Mucosa of stomach (tissue), 1 donor: ENCODE measurements around the gene OR2T29.
"Not testable (repeated sequence)": the region's sequence is repeated elsewhere in the genome, so short reads cannot be mapped to it uniquely, and the experiment has no call there.

Experiments used
- H3K27me3 ChIP-seq: one replicate; pipeline ENCODE4 v1.7.0; 2013; ENCODE audit warnings: mild to moderate bottlenecking, low read length; ENCODE audit not compliant: control insufficient read depth, insufficient read depth
- H3K36me3 ChIP-seq: one replicate; pipeline ENCODE4 v1.7.0; 2013; ENCODE audit warnings: low read length; ENCODE audit not compliant: control insufficient read depth, insufficient read depth
- H3K4me1 ChIP-seq: one replicate; pipeline ENCODE4 v1.7.0; 2013; ENCODE audit warnings: mild to moderate bottlenecking, low read length; ENCODE audit not compliant: control insufficient read depth, insufficient read depth
- H3K4me3 ChIP-seq: one replicate; pipeline ENCODE4 v1.7.0; 2013; ENCODE audit warnings: low read length
- H3K9ac ChIP-seq: one replicate; pipeline ENCODE4 v1.7.0; 2013; ENCODE audit warnings: mild to moderate bottlenecking, low read length, moderate library complexity
- H3K9me3 ChIP-seq: one replicate; pipeline ENCODE4 v1.7.0; 2013; ENCODE audit warnings: mild to moderate bottlenecking, low read length, moderate library complexity; ENCODE audit not compliant: control insufficient read depth
- donor health status: Pancreatic carcinoma.

OR2T29 gene, protein sequence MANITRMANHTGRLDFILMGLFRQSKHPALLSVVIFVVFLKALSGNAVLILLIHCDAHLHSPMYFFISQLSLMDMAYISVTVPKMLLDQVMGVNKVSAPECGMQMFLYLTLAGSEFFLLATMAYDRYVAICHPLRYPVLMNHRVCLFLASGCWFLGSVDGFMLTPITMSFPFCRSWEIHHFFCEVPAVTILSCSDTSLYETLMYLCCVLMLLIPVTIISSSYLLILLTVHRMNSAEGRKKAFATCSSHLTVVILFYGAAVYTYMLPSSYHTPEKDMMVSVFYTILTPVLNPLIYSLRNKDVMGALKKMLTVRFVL

GRCh38 chr1:248562672-248563071 is at the start of gene OR2T29:
TSS of gene OR2T29 (minus strand) at chr1:248562772. CDS start at chr1:248559491, 3,281 bp downstream.
- not testable (repeated sequence) for H3K4me1 ChIP-seq

GRCh38 chr1:248611883-248612414 is 49.4 kb upstream of the OR2T29 start:
- H3K9ac ChIP-seq, result no peak overlapping the region
- no peaks in the 10 kb centered on the region for H3K27me3 ChIP-seq
- H3K4me3 ChIP-seq, result no peak overlapping the region
- H3K9me3 ChIP-seq, result no peaks in the 10 kb centered on the region
- no peaks in the 10 kb centered on the region for H3K36me3 ChIP-seq
- H3K4me1 ChIP-seq, result no peaks in the 10 kb centered on the region

More at GRCh38 chr1:248562672-248563071, at the start of gene OR2T29:
- not testable (repeated sequence) for H3K9me3 ChIP-seq, H3K27me3 ChIP-seq, H3K9ac ChIP-seq, H3K36me3 ChIP-seq, H3K4me3 ChIP-seq

GRCh38 chr1:248610301-248610700 is 47.7 kb upstream of the OR2T29 start:
- H3K4me1 ChIP-seq, result no peaks in the 10 kb centered on the region
- no peak overlapping the region for H3K9ac ChIP-seq
- H3K27me3 ChIP-seq, result no peaks in the 10 kb centered on the region
- H3K9me3 ChIP-seq, result no peaks in the 10 kb centered on the region
- H3K36me3 ChIP-seq, result no peaks in the 10 kb centered on the region
- H3K4me3 ChIP-seq, result no peak overlapping the region

DNA sequence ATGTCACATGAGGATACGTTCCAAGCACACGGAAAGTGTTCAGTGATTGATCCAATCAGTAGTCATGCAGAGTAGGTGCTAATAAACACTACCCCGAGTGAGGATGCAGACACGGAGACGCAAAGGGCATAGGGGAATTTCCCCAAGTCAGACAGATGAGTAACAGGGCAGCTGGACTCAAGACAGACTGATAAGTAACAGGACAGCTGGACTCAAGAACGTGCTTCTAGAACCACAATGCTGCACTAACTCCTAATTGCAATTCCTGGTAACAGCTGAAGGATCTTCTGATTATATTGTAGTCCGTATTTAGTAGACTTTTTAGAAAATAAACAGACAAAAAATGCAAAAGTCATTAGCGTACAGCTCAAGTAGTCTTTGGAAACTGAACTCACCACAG is 36.8 kb upstream of the OR2T29 start:
- Histone ChIP-seq H3K9me3 (no peaks in the 10 kb centered on the region), H3K27me3 (no peaks in the 10 kb centered on the region), H3K36me3 (no peaks in the 10 kb centered on the region), H3K4me3 (no peak overlapping the region), H3K9ac (no peak overlapping the region), H3K4me1 (no peaks in the 10 kb centered on the region)

DNA sequence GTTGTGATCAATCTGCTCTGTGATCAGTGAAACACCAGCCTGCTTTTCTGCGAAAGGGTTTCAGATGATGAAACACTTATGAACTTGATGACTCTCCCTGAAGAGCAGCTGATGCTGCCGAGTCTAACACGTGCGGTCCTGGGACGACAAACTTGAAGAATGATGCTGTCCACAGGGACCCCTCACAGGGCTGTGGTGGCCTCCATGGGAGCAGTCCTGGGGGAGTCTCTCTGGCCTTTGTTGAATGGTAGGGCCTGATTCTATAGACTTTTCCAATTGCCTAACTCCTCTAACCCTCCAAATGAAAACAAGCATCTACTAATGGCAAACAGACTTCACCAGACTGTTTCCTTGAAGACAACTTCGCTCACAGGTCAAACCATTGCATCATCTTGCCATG is 35.0 kb upstream of the OR2T29 start, which contains the start of gene OR2T10:
Gene OR2T10 (minus strand): TSS at position 112 of the 400 bp plus-strand sequence. CDS start 3,932 bp downstream, outside the sequence.
- no peaks in the 10 kb centered on the region for H3K27me3 ChIP-seq
- no peak within 1 kb of the TSS for H3K9ac ChIP-seq
- H3K9me3 ChIP-seq, result no peaks in the 10 kb centered on the region
- H3K36me3 ChIP-seq, result no peaks in the 10 kb centered on the region
- no peak within 1 kb of the TSS for H3K4me3 ChIP-seq
- no peaks in the 10 kb centered on the region for H3K4me1 ChIP-seq

GRCh38 chr1:248596615-248597014 is 34.0 kb upstream of the OR2T29 start:
- Histone ChIP-seq H3K4me1 (no peaks in the 10 kb centered on the region), H3K9me3 (no peaks in the 10 kb centered on the region), H3K27me3 (no peaks in the 10 kb centered on the region), H3K4me3 (no peak overlapping the region), H3K36me3 (no peaks in the 10 kb centered on the region), H3K9ac (no peak overlapping the region)

DNA sequence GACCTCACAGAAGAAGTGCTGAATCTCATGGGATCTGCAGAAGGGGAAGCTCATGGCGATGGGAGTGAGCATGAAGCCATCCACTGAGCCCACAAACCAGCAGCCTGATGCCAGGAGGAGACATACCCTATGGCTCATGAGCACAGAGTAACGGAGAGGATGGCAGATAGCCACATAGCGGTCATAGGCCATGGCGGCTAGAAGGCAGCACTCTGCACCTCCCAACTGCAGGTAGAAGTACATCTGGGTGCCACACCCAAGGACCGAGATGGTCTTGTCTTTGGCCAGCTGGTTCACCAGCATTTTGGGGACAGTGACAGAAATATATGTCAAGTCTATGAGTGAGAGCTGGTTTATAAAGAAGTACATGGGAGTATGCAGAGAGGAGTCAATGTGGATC is 30.7 kb upstream of the OR2T29 start:
- Histone ChIP-seq H3K4me3 (no peak overlapping the region), H3K9me3 (no peaks in the 10 kb centered on the region), H3K9ac (no peak overlapping the region), H3K4me1 (no peaks in the 10 kb centered on the region), H3K27me3 (no peaks in the 10 kb centered on the region), H3K36me3 (no peaks in the 10 kb centered on the region)

DNA sequence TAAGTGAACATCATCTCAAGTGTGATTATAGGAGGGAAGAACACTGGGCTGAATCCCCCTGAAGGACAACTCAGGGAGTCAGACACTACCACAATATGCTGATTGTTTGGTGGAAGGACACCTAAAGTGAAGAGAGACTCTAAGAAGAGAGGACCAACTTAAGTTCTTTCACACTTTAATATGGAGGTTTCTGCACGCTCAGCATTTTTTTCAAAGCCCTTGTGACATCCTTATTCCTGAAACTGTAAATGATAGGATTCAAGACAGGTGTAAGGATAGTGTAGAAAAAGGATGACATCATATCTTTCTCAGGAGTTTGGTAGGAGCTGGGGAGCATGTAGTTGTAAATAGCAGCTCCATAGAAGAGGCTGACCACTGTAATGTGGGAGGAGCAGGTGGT is 30.1 kb upstream of the OR2T29 start:
- Histone ChIP-seq H3K4me1 (no peaks in the 10 kb centered on the region), H3K9me3 (no peaks in the 10 kb centered on the region), H3K9ac (no peak overlapping the region), H3K4me3 (no peak overlapping the region), H3K36me3 (no peaks in the 10 kb centered on the region), H3K27me3 (no peaks in the 10 kb centered on the region)

DNA sequence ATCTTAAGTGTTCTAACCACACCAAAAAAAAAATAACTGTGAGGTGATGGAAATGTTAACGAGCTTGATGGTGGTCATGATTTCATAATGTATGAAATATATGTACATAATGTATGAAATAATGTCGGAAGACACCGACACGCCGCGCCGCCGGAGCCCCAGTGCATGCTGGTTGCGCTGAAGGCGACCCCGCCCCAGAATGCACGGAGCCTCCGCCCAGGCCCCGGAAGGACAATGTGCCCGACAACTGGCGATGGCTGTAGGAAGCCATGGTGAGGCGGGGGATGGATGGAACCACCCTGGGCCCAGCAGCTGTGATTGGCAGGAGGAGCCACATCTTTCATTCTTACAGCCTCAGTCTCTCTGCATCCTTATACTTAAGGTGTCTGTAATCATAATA is 27.5 kb upstream of the OR2T29 start:
- Histone ChIP-seq H3K27me3 (no peaks in the 10 kb centered on the region), H3K4me1 (no peaks in the 10 kb centered on the region), H3K9me3 (no peaks in the 10 kb centered on the region), H3K36me3 (no peaks in the 10 kb centered on the region), H3K9ac (no peak overlapping the region), H3K4me3 (no peak overlapping the region)

GRCh38 chr1:248589334-248589733 is 26.8 kb upstream of the OR2T29 start:
- no peaks in the 10 kb centered on the region for H3K9me3 ChIP-seq
- no peak overlapping the region for H3K9ac ChIP-seq
- no peaks in the 10 kb centered on the region for H3K4me1 ChIP-seq
- H3K4me3 ChIP-seq, result no peak overlapping the region
- H3K27me3 ChIP-seq, result no peaks in the 10 kb centered on the region
- no peaks in the 10 kb centered on the region for H3K36me3 ChIP-seq

- H3K9ac ChIP-seq, result no peak overlapping the region
- no peaks in the 10 kb centered on the region for H3K27me3 ChIP-seq
- H3K4me1 ChIP-seq, result no peaks in the 10 kb centered on the region
- H3K4me3 ChIP-seq, result no peak overlapping the region
- H3K9me3 ChIP-seq, result no peaks in the 10 kb centered on the region
- no peaks in the 10 kb centered on the region for H3K36me3 ChIP-seq
Measured at GRCh38 chr1:248585266-248585665, 22.7 kb upstream of the OR2T29 start.

DNA sequence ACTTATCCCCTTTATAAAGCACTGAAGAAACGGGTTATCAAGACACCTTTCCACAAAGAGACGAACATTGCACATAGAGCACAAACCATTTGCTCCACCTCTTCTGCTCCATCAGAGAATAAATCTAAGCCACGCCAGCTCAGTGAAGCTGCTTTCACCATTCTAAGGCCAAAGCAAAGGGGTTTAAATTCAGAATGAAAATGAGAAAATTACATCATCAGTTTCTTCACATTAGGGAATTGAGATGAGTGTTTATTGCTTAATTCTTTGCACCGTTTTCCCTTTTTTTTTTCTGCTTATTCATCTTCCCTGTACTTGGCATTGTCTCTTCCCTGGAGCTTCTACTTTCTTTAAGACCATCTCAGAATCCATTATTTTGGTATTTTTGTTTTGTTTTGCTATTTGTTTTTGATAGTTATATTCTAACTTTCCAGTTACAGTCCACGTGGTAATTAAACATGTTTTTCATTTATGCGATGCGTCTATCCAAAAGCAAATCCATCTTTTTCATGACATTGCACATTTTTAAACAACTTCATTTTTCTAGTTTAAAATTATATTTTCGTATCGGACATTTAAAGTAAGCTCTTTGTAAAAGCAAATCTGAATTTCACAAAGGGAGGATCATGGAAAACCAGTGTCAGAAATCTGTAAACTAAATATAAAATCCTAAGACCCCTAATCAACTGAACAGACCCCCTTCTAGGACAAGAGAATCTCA is 13.8 kb upstream of the OR2T29 start:
- Histone ChIP-seq H3K9ac (no peak overlapping the region), H3K9me3 (no peaks in the 10 kb centered on the region), H3K27me3 (no peaks in the 10 kb centered on the region), H3K4me1 (no peaks in the 10 kb centered on the region), H3K36me3 (no peaks in the 10 kb centered on the region), H3K4me3 (no peak overlapping the region)
